LNCAP (cell line): ENCODE measurements around the gene RBFOX1.

Experiments
- CTCF ChIP-seq: fragments of 450-650 bp; IDR thresholded peaks from 2 replicates; pipeline ENCODE4 v1.5.1; 2017; ENCODE audit warnings: mild to moderate bottlenecking

RBFOX1 gene

GRCh38 chr16:7585705-7586104, 253.1 kb downstream of the RBFOX1 start:
- TF ChIP-seq CTCF: no peak

- TF ChIP-seq CTCF: no peak
These were observed 258.3 kb downstream of the RBFOX1 start for GRCh38 chr16:7590934-7591333.

GRCh38 chr16:7596308-7596707, 263.7 kb downstream of the RBFOX1 start:
- TF ChIP-seq CTCF: no peak

GRCh38 chr16:7597677-7598076, 265.0 kb downstream of the RBFOX1 start:
- no peak for TF ChIP-seq CTCF

GRCh38 chr16:7601100-7601499, 268.5 kb downstream of the RBFOX1 start:
- no peak for TF ChIP-seq CTCF

- no peak for TF ChIP-seq CTCF
These were observed 269.8 kb downstream of the RBFOX1 start for GRCh38 chr16:7602291-7602950.

GRCh38 chr16:7605812-7606211, 273.2 kb downstream of the RBFOX1 start:
- TF ChIP-seq CTCF: no peak

GRCh38 chr16:7612671-7613070, 280.0 kb downstream of the RBFOX1 start:
- no peak for TF ChIP-seq CTCF
